GM12878 (cell line): Measurements from ENCODE around the gene ADGRA3. TPM values are rescaled to one million over a fixed set of nuclear protein-coding genes. Genes with fewer than 3 reads are reported as not detected.

Source experiments
- ATAC-seq: fragments of 200-7000 bp; cut with Tn5 transposase; 3 replicates; pipeline ENCODE4 v1.9.1; 2020; ENCODE audit warnings: mild to moderate bottlenecking, moderate library complexity
- BruUV-seq: library from RNA; stranded (reverse); fragments of 400-500 nt; replicated peaks from 2 replicates; lab custom pipeline; 2021; lab: Mats Ljungman, UMichigan
- CTCF ChIA-PET: fragments of 300-600 bp; sonication (Branson Sonifier 250); formaldehyde crosslinking; extraction: SDS; loops from one replicate; lab custom pipeline; 2021; ENCODE audit warnings: inconsistent platforms; lab: Yijun Ruan, JAX
- POLR2A ChIA-PET: fragments of 350-600 bp; formaldehyde crosslinking; extraction: SDS; loops from one replicate; lab custom pipeline; 2021; ENCODE audit warnings: inconsistent platforms; lab: Charles Lee
- RAD21 ChIA-PET: fragments of 300-600 bp; sonication (Branson Sonifier 250); formaldehyde crosslinking; loops from one replicate; lab custom pipeline; 2023; ENCODE audit warnings: antibody characterized with exemption; ENCODE audit not compliant: unreplicated experiment; lab: Charles Lee
- SMC1A ChIA-PET: fragments of 300-600 bp; sonication (Branson Sonifier 250); formaldehyde crosslinking; loops from one replicate; lab custom pipeline; 2023; ENCODE audit not compliant: unreplicated experiment, uncharacterized antibody; lab: Charles Lee
- DNase-seq: peaks from one replicate; pipeline ENCODE4 v3.0.0-alpha.2; 2011; ENCODE audit warnings: low read depth, low spot score
- FAIRE-seq: peaks from 3 replicates; lab custom pipeline; 2011; peaks lifted over from hg19 to GRCh38; lab: Jason Lieb, UNC
- H2AFZ ChIP-seq: 2 replicates; pipeline ENCODE4 v1.6.0; 2011; ENCODE audit warnings: low read depth, low read length, control low read depth; ENCODE audit not compliant: control insufficient read depth
- H3K27ac ChIP-seq: 2 replicates; pipeline ENCODE4 v1.5.1; 2011; ENCODE audit warnings: control low read depth; ENCODE audit not compliant: control insufficient read depth, insufficient read depth
- H3K27me3 ChIP-seq, 2 experiments: replicated peaks in 1 of 2; 2 replicates each; pipeline versions ENCODE4 v1.6.0 to v1.6.1; 2011; ENCODE audit warnings: low read length in 1 of 2; ENCODE audit not compliant: control insufficient read depth in 2 of 2, insufficient read depth in 2 of 2
- H3K36me3 ChIP-seq, 2 experiments: 2 replicates each; pipeline ENCODE4 v1.5.1; 2011; ENCODE audit warnings: low read length in 1 of 2; ENCODE audit not compliant: control insufficient read depth in 2 of 2, insufficient read depth in 2 of 2
- H3K4me1 ChIP-seq: 2 replicates; pipeline ENCODE4 v1.6.1; 2011; ENCODE audit warnings: mild to moderate bottlenecking, low read length, moderate library complexity, mixed read lengths; ENCODE audit not compliant: control insufficient read depth, insufficient read depth
- H3K4me2 ChIP-seq: 2 replicates; pipeline ENCODE4 v1.6.0; 2011; ENCODE audit warnings: control low read depth; ENCODE audit not compliant: control insufficient read depth, insufficient read depth
- H3K4me3 ChIP-seq: fragments of 200-600 bp; sonication (generic); 2 replicates; pipeline ENCODE4 v1.5.1; 2016
- H3K79me2 ChIP-seq: 2 replicates; pipeline ENCODE4 v1.6.0; 2011; ENCODE audit warnings: low read length; ENCODE audit not compliant: control insufficient read depth, insufficient read depth
- H3K9ac ChIP-seq: 2 replicates; pipeline ENCODE4 v1.8.0; 2011; ENCODE audit warnings: low read length, control low read depth, mixed read lengths; ENCODE audit not compliant: control insufficient read depth, insufficient read depth
- H3K9me3 ChIP-seq: replicated peaks from 3 replicates; pipeline ENCODE4 v1.5.1; 2011; ENCODE audit warnings: mild to moderate bottlenecking, low read length; ENCODE audit not compliant: control insufficient read depth, insufficient read depth
- H4K20me1 ChIP-seq: 2 replicates; pipeline ENCODE4 v1.6.0; 2011; ENCODE audit not compliant: control insufficient read depth, insufficient read depth
- BHLHE40 ChIP-seq, 2 experiments: fragments of 450-650 bp in 1 of 2; IDR thresholded peaks; 2 replicates each; pipeline ENCODE4 v1.6.1; 2011 to 2017; ENCODE audit warnings: low read depth in 2 of 2, borderline replicate concordance in 1 of 2, improper control_type of control experiment in 1 of 2, low read length in 1 of 2, mild to moderate bottlenecking in 1 of 2
- CEBPB ChIP-seq, 2 experiments: fragments of 150-350 bp in 1 of 2; IDR thresholded peaks; 2 replicates each; pipeline ENCODE4 v1.6.1; 2012 to 2014; ENCODE audit warnings: low read depth in 2 of 2, low read length in 2 of 2, borderline replicate concordance in 1 of 2, inconsistent platforms in 1 of 2
- HDAC2 ChIP-seq: fragments of 200-600 bp; sonication (generic); IDR thresholded peaks from 2 replicates; pipeline ENCODE4 v1.6.1; 2017
- IKZF1 ChIP-seq: fragments of 450-650 bp; conservative IDR thresholded peaks from 2 replicates; pipeline ENCODE4 v1.6.1; 2017; ENCODE audit warnings: antibody characterized with exemption, mild to moderate bottlenecking
- NFYA ChIP-seq: IDR thresholded peaks from 2 replicates; pipeline ENCODE4 v1.6.1; 2011; ENCODE audit warnings: low read depth, mild to moderate bottlenecking, low read length, improper control_type of control experiment, borderline replicate concordance
- TAF1 ChIP-seq: IDR thresholded peaks from 2 replicates; pipeline ENCODE4 v1.6.1; 2011; ENCODE audit warnings: mild to moderate bottlenecking, low read depth, low read length, borderline replicate concordance
- ZNF274 ChIP-seq: IDR thresholded peaks from one replicate; pipeline ENCODE4 v1.8.0; 2011; ENCODE audit not compliant: insufficient read length, insufficient read depth
- ZNF687 ChIP-seq: fragments of 450-650 bp; IDR thresholded peaks from 2 replicates; pipeline ENCODE4 v1.6.1; 2017; ENCODE audit warnings: mild to moderate bottlenecking, moderate library complexity
- WGBS: methylation state at CpG from one replicate; pipeline ENCODE4 v1.1.6; 2016; ENCODE audit warnings: low lambda C conversion rate; ENCODE audit not compliant: insufficient replicate concordance, insufficient coverage; ENCODE audit errors: missing lambda C conversion rate; 5-methylcytosine and 5-hydroxymethylcytosine counted together
- in situ Hi-C: fragments of 300-500 bp; cut with MboI; formaldehyde crosslinking; loops from 9 replicates; pipeline ENCODE4 v1.14.3; 2018; ENCODE audit warnings: mixed read lengths
- intact Hi-C: fragments of 100-400 bp; cut with micrococcal nuclease; formaldehyde crosslinking; loops from one replicate; pipeline ENCODE4 v1.14.2; 2022; ENCODE audit not compliant: unreplicated experiment
- polyA plus RNA-seq, 11 experiments: library from polyadenylated mRNA; depleted of rRNA in 4 of 11; unstranded in 6 of 11; stranded (reverse) in 5 of 11; fragments of >200 nt; fragmentation: Nextera tagmentation in 4 of 11; fragmentation: Illumina TruSeq in 1 of 11; extraction: Ambion mirVana in 4 of 11; extraction: Trizol in 1 of 11; gene quantifications; 1 replicate in 1 of 11; 2 replicates in 10 of 11; pipeline versions ENCODE4 v1.2.1 to v1.2.3, GENCODE V29; 2011 to 2016; ENCODE audit warnings: inconsistent platforms in 2 of 11, missing spikeins in 2 of 11, low read depth in 1 of 11
- total RNA-seq, 4 experiments: library from RNA; depleted of rRNA in 3 of 4; stranded (reverse); fragments of >200 nt in 3 of 4; fragmentation: Illumina TruSeq in 1 of 4; extraction: Trizol in 1 of 4; gene quantifications; 2 replicates each; pipeline versions ENCODE4 v1.2.1 to v1.2.3, GENCODE V29; 2013 to 2021
- TF ChIP-seq, protein P1 (sequence below): fragments of 450-650 bp; IDR thresholded peaks from 2 replicates; pipeline ENCODE4 v1.6.1; 2016; ENCODE audit warnings: mild to moderate bottlenecking, moderate library complexity, borderline replicate concordance

ADGRA3 gene
- total and polyA plus RNA-seq, 10 of the 15 experiments (the other 5 are each of a cell fraction or from before 2014, with no cell fraction given): 0.24 to 66.2 (median 2.5) TPM

DNA sequence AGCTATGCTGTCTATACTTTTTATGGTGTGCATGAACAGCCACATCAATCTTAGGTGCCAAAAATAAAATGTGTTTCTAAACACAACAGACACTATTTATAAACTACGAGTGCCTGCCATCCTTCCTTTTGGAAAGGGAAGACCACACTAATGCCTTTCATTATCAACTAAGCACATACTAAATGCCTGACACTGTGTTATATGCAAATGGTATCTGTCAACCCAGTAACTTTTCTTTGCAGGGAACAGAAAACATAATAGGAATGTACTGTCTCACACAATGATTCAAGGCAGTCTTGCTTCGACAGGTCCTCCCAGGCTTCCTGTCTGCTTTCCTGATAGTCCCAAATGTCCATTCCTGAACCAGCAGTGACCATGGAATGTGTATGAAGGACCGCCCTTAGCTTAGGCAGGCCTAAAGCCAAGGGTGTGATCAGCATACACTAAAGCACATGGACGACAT, 43.8 kb downstream of the ADGRA3 start:
- in situ Hi-C loops: no loop called here
- no peak overlapping the region for H3K4me2 ChIP-seq
- intact Hi-C loops: no loop called here
- WGBS: 0% methylated on average over 4 of the region's 4 CpGs
- ATAC-seq (no peak), DNase-seq (no peak), FAIRE-seq (no peak)
- no peaks in the 10 kb centered on the region for H3K4me1 ChIP-seq
- H3K79me2 ChIP-seq: no peaks in the 10 kb centered on the region
- SMC1A ChIA-PET: interaction anchor here (1.4 to 10.8 kb wide), 6 partner anchors 11 to 61 kb away, joined by 4 to 126 read pairs (median 4); no protein-coding TSS in a partner anchor
- CTCF ChIA-PET: interaction anchor here (0.9 to 3.2 kb wide), 3 partner anchors 17 to 61 kb away, joined by 4 to 12 read pairs (median 5); no protein-coding TSS in a partner anchor
- RAD21 ChIA-PET: interaction anchor here (0.5 to 3.1 kb wide), 4 partner anchors 11 to 33 kb away, joined by 3 to 13 read pairs (median 6); no protein-coding TSS in a partner anchor
- no peaks in the 10 kb centered on the region for H3K27me3 ChIP-seq
- no peak overlapping the region for H3K9ac ChIP-seq
- BruUV-seq: no TSS peak
- no peaks in the 10 kb centered on the region for H3K36me3 ChIP-seq
- H3K27ac ChIP-seq: no peak overlapping the region
- no peak overlapping the region for H2AFZ ChIP-seq
- POLR2A ChIA-PET: interaction anchor here (0.7 to 1.3 kb wide), 3 partner anchors 21 to 83 kb away, joined by 3 to 4 read pairs (median 4); no protein-coding TSS in a partner anchor
- no peaks in the 10 kb centered on the region for H3K9me3 ChIP-seq
- no peaks in the 10 kb centered on the region for H4K20me1 ChIP-seq
- TF ChIP-seq NFYA (no peak), IKZF1 (no peak), BHLHE40 (IDR thresholded peaks at IDR 0.05; ENCODE audit: borderline replicate concordance in 1 of 2, low read depth in 2 of 2, low read length in 1 of 2) (no peak), TAF1 (no peak), ZNF274 (no peak), CEBPB (IDR thresholded peaks at IDR 0.05; ENCODE audit: borderline replicate concordance in 1 of 2, low read depth in 2 of 2, low read length in 2 of 2) (no peak), ZNF687 (no peak), HDAC2 (no peak)
- TF ChIP-seq, protein P1, sequence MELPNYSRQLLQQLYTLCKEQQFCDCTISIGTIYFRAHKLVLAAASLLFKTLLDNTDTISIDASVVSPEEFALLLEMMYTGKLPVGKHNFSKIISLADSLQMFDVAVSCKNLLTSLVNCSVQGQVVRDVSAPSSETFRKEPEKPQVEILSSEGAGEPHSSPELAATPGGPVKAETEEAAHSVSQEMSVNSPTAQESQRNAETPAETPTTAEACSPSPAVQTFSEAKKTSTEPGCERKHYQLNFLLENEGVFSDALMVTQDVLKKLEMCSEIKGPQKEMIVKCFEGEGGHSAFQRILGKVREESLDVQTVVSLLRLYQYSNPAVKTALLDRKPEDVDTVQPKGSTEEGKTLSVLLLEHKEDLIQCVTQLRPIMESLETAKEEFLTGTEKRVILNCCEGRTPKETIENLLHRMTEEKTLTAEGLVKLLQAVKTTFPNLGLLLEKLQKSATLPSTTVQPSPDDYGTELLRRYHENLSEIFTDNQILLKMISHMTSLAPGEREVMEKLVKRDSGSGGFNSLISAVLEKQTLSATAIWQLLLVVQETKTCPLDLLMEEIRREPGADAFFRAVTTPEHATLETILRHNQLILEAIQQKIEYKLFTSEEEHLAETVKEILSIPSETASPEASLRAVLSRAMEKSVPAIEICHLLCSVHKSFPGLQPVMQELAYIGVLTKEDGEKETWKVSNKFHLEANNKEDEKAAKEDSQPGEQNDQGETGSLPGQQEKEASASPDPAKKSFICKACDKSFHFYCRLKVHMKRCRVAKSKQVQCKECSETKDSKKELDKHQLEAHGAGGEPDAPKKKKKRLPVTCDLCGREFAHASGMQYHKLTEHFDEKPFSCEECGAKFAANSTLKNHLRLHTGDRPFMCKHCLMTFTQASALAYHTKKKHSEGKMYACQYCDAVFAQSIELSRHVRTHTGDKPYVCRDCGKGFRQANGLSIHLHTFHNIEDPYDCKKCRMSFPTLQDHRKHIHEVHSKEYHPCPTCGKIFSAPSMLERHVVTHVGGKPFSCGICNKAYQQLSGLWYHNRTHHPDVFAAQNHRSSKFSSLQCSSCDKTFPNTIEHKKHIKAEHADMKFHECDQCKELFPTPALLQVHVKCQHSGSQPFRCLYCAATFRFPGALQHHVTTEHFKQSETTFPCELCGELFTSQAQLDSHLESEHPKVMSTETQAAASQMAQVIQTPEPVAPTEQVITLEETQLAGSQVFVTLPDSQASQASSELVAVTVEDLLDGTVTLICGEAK: no peak
- TF ChIP-seq, all 136 proteins: peak for 0
- H3K4me3 ChIP-seq: no peak overlapping the region
